GM21737 (cell line): ENCODE data around the gene DDC.
"Not testable (repeated sequence)": the region's sequence is repeated elsewhere in the genome, so short reads cannot be mapped to it uniquely, and the experiment has no call there.

Experiments used
- ATAC-seq: cut with Tn5 transposase; IDR thresholded peaks from one replicate; pipeline ENCODE4 v1.9.1; 2021; ENCODE audit warnings: mild to moderate bottlenecking, moderate library complexity; ENCODE audit not compliant: unreplicated experiment

DDC gene

GRCh38 chr7:50529093-50529862, 35.9 kb downstream of the DDC start:
- no peak for ATAC-seq

GRCh38 chr7:50528266-50529092, 36.7 kb downstream of the DDC start:
- ATAC-seq: no peak

GRCh38 chr7:50519350-50519749, 45.9 kb downstream of the DDC start:
- ATAC-seq: not testable (repeated sequence)

GRCh38 chr7:50513166-50513871, 51.9 kb downstream of the DDC start:
- ATAC-seq: no peak

GRCh38 chr7:50512384-50512783, 52.8 kb downstream of the DDC start:
- ATAC-seq: no peak

- ATAC-seq: no peak
Measured at GRCh38 chr7:50509459-50509858, 55.7 kb downstream of the DDC start.

- ATAC-seq: no peak
Measured at GRCh38 chr7:50508471-50508943, 56.7 kb downstream of the DDC start.

- no peak for ATAC-seq
Measured at GRCh38 chr7:50507898-50508470, 57.2 kb downstream of the DDC start.

- ATAC-seq: no peak
Measured at GRCh38 chr7:50505553-50506210, 59.5 kb downstream of the DDC start.

- ATAC-seq: no peak
Measured at GRCh38 chr7:50504646-50505546, 60.3 kb downstream of the DDC start.

- ATAC-seq: no peak
Measured at GRCh38 chr7:50502947-50503346, 62.3 kb downstream of the DDC start.

GRCh38 chr7:50502001-50502684, 63.1 kb downstream of the DDC start:
- no peak for ATAC-seq

- ATAC-seq: no peak
Measured at GRCh38 chr7:50499092-50499491, 66.1 kb downstream of the DDC start.

GRCh38 chr7:50497968-50498367, 67.2 kb downstream of the DDC start:
- ATAC-seq: no peak

- ATAC-seq: no peak
Measured at GRCh38 chr7:50497068-50497642, 68.0 kb downstream of the DDC start.

GRCh38 chr7:50496569-50496968, 68.6 kb downstream of the DDC start:
- ATAC-seq: no peak

- no peak for ATAC-seq
Measured at GRCh38 chr7:50495746-50496145, 69.5 kb downstream of the DDC start.

- ATAC-seq: no peak
Measured at GRCh38 chr7:50492770-50493519, 72.3 kb downstream of the DDC start.
